ENCODE measurements around the gene YARS2. TPM values are rescaled to one million over a fixed set of nuclear protein-coding genes. Genes with fewer than 3 reads are reported as not detected.
A peak's percentile ranks its signal among the peaks of the same experiment; 100 is the strongest.

YARS2 gene

DNA sequence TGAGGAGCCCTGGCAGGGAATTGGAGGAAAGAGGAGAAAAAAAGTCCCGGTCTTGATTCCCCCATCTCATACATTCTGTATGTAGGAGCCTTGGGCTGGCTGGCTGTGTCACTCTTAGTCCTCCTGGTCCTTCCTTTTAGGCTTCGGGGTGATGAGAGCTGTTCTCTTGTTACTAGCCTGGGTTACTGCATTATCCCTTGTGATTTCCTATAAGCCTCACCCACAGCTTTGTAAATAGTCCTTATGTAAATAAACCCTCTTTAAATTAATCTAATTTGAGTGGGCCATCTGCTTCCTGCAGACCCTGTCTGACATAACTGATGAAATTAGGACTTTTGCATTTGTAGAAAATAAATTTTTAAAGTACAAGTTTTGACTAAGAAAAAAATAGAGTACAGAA is 57.4 kb downstream of the YARS2 start:
- Histone ChIP-seq H3K27me3 (ENCODE audit: control insufficient read depth in 1 of 2, insufficient read depth in 1 of 2, low read length in 2 of 2) (no peaks in the 10 kb centered on the region), H3K23ac (ENCODE audit: low read length in 2 of 2) (no peak overlapping the region)

DNA sequence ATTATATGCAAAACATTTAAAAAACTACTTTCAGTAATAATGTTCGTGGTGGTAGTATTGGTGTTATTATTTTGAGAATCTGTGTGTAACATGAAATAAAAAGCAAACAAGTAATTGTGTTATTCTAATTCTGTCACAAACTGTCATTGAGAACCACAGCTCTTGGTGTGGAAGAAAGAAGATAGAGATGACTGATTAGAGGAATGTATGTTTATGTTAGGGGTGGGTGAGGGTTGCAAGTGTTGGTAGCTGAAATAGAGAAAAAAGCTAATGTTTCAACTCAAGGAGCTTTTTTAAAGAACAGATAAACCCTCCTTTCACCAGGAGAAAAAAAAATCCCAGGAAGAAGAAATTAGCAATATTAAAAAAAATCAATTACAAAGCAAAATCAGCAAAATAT is 58.3 kb downstream of the YARS2 start:
- H3K36me3 ChIP-seq (ENCODE audit: control insufficient read depth in 1 of 2, insufficient read depth in 2 of 2, low read depth in 1 of 2, low read length in 2 of 2): peaks cover 4 to 10% of the 10 kb centered on the region in 2 experiments
- H3K23ac ChIP-seq (ENCODE audit: low read length in 2 of 2): no peak overlapping the region
- peaks cover 2% of the 10 kb centered on the region for H3K4me1 ChIP-seq (ENCODE audit: control insufficient read depth, insufficient read depth, low read depth, low read length)
- H3K9me3 ChIP-seq (ENCODE audit: control insufficient read depth, low read length): peaks cover 5% of the 10 kb centered on the region
- H3K4me2 ChIP-seq (ENCODE audit: low read length, poor library complexity, severe bottlenecking): no peak overlapping the region
- H2BK12ac ChIP-seq (ENCODE audit: low read length in 2 of 2): no peak overlapping the region
- no peak overlapping the region for H2BK5ac ChIP-seq (ENCODE audit: low read depth, low read length, poor library complexity, severe bottlenecking)
- no peak overlapping the region for H4K8ac ChIP-seq (ENCODE audit: low read length)
- no peak overlapping the region for H3K14ac ChIP-seq (ENCODE audit: low read length in 2 of 2)
- no peak overlapping the region for H3K4ac ChIP-seq (ENCODE audit: low read depth in 1 of 2, low read length in 2 of 2)
- H2AFZ ChIP-seq (ENCODE audit: low read depth, low read length): no peak overlapping the region
- no peak overlapping the region for H3K27ac ChIP-seq (ENCODE audit: low read length, poor library complexity, severe bottlenecking)
- H3K18ac ChIP-seq (ENCODE audit: low read depth in 1 of 2, low read length in 2 of 2): no peak overlapping the region
- H3K27me3 ChIP-seq (ENCODE audit: control insufficient read depth in 1 of 2, insufficient read depth in 1 of 2, low read length in 2 of 2): no peaks in the 10 kb centered on the region
- no peak overlapping the region for H2BK15ac ChIP-seq (ENCODE audit: low read depth, poor library complexity, severe bottlenecking)
- H2BK120ac ChIP-seq (ENCODE audit: low read depth, low read length): no peak overlapping the region
- H3K4me3 ChIP-seq (ENCODE audit: insufficient read depth in 1 of 2, low read depth in 1 of 2, low read length in 2 of 2): no peak overlapping the region
- H2AK5ac ChIP-seq (ENCODE audit: low read length, severe bottlenecking): no peak overlapping the region
- no peak overlapping the region for H4K91ac ChIP-seq (ENCODE audit: low read length)
- no peak for DNase-seq
- H3K79me1 ChIP-seq (replicated peaks; ENCODE audit: low read length, poor library complexity, severe bottlenecking): peaks cover 18% of the 10 kb centered on the region
- H3K9ac ChIP-seq (ENCODE audit: low read length): no peak overlapping the region
- 100% methylated on average over 1 of the region's 1 CpG for WGBS

More for the DNA sequence above, 57.4 kb downstream of the YARS2 start:
- no peak overlapping the region for H2BK120ac ChIP-seq (ENCODE audit: low read depth, low read length)
- H2AK5ac ChIP-seq (ENCODE audit: low read length, severe bottlenecking): no peak overlapping the region
- peak; percentile 12 for DNase-seq
- H4K91ac ChIP-seq (ENCODE audit: low read length): no peak overlapping the region
- H3K4me2 ChIP-seq (ENCODE audit: low read length, poor library complexity, severe bottlenecking): no peak overlapping the region
- no peak overlapping the region for H3K27ac ChIP-seq (ENCODE audit: low read length, poor library complexity, severe bottlenecking)
- H2AFZ ChIP-seq (ENCODE audit: low read depth, low read length): no peak overlapping the region
- no peak overlapping the region for H3K4me3 ChIP-seq (ENCODE audit: insufficient read depth in 1 of 2, low read depth in 1 of 2, low read length in 2 of 2)
- H3K4me1 ChIP-seq (ENCODE audit: control insufficient read depth, insufficient read depth, low read depth, low read length): peaks cover 2% of the 10 kb centered on the region
- no peak overlapping the region for H3K14ac ChIP-seq (ENCODE audit: low read length in 2 of 2)
- peaks cover 18% of the 10 kb centered on the region for H3K79me1 ChIP-seq (replicated peaks; ENCODE audit: low read length, poor library complexity, severe bottlenecking)
- no peak overlapping the region for H3K9ac ChIP-seq (ENCODE audit: low read length)
- no peak overlapping the region for H4K8ac ChIP-seq (ENCODE audit: low read length)
- H2BK15ac ChIP-seq (ENCODE audit: low read depth, poor library complexity, severe bottlenecking): no peak overlapping the region
- WGBS: 78% methylated on average over 1 of the region's 2 CpGs
- no peak overlapping the region for H2BK12ac ChIP-seq (ENCODE audit: low read length in 2 of 2)
- H3K9me3 ChIP-seq (ENCODE audit: control insufficient read depth, low read length): peaks cover 5% of the 10 kb centered on the region
- no peak overlapping the region for H3K18ac ChIP-seq (ENCODE audit: low read depth in 1 of 2, low read length in 2 of 2)
- H2BK5ac ChIP-seq (ENCODE audit: low read depth, low read length, poor library complexity, severe bottlenecking): no peak overlapping the region
- H3K4ac ChIP-seq (ENCODE audit: low read depth in 1 of 2, low read length in 2 of 2): no peak overlapping the region
- peaks cover 4 to 15% of the 10 kb centered on the region in 2 experiments for H3K36me3 ChIP-seq (ENCODE audit: control insufficient read depth in 1 of 2, insufficient read depth in 2 of 2, low read depth in 1 of 2, low read length in 2 of 2)

Small RNA genes within 50 kb of the gene (small RNA-seq; reads per million reads assigned to genes)
- gene RF00019 (ENCODE audit: low read depth): not detected

All from mesenchymal stem cell (in vitro differentiated cells and primary cell).